Neuronal stem cell (in vitro differentiated cells): Measurements from ENCODE around the gene CCL25.

Experiments
- DNase-seq: peaks from one replicate; pipeline ENCODE4 v3.0.0-alpha.2; 2013; ENCODE audit warnings: low spot score
- H2AFZ ChIP-seq: one replicate; pipeline ENCODE4 v1.6.1; 2013; ENCODE audit warnings: mild to moderate bottlenecking, low read length, inconsistent platforms
- H2AK5ac ChIP-seq: 2 replicates; pipeline ENCODE4 v1.6.1; 2013; ENCODE audit warnings: low read depth, mild to moderate bottlenecking, inconsistent platforms, low read length, moderate library complexity, mixed read lengths
- H2BK120ac ChIP-seq: 2 replicates; pipeline ENCODE4 v1.6.1; 2013; ENCODE audit warnings: low read depth, mild to moderate bottlenecking, inconsistent platforms, low read length, moderate library complexity, mixed read lengths
- H2BK12ac ChIP-seq: one replicate; pipeline ENCODE4 v1.6.1; 2013; ENCODE audit warnings: low read length, inconsistent platforms
- H2BK15ac ChIP-seq: 2 replicates; pipeline ENCODE4 v1.6.1; 2013; ENCODE audit warnings: mild to moderate bottlenecking, low read length, inconsistent platforms, mixed read lengths
- H2BK5ac ChIP-seq: one replicate; pipeline ENCODE4 v1.6.1; 2013; ENCODE audit warnings: inconsistent platforms, mild to moderate bottlenecking, low read length, moderate library complexity
- H3K14ac ChIP-seq: one replicate; pipeline ENCODE4 v1.6.1; 2013; ENCODE audit warnings: low read length, inconsistent platforms
- H3K18ac ChIP-seq: 2 replicates; pipeline ENCODE4 v1.6.1; 2013; ENCODE audit warnings: low read length, inconsistent platforms
- H3K23ac ChIP-seq: 2 replicates; pipeline ENCODE4 v1.6.1; 2013; ENCODE audit warnings: low read depth, mild to moderate bottlenecking, mixed read lengths, low read length, inconsistent platforms; ENCODE audit not compliant: poor library complexity
- H3K27ac ChIP-seq: replicated peaks from 3 replicates; pipeline ENCODE4 v1.5.1; 2013; ENCODE audit warnings: low read length, inconsistent platforms
- H3K27me3 ChIP-seq, 3 experiments: 2 replicates each; pipeline ENCODE4 v1.6.1; 2013; ENCODE audit warnings: low read length in 3 of 3, mild to moderate bottlenecking in 2 of 3, inconsistent platforms in 1 of 3, low read depth in 1 of 3, mixed read lengths in 1 of 3, moderate library complexity in 1 of 3; ENCODE audit not compliant: control insufficient read depth in 3 of 3, insufficient read depth in 3 of 3
- H3K36me3 ChIP-seq, 2 donors: replicated peaks in 1 of 2; 2 replicates each; pipeline ENCODE4 v1.6.1; 2013; ENCODE audit warnings: low read length in 2 of 2; ENCODE audit not compliant: control insufficient read depth in 2 of 2, insufficient read depth in 2 of 2
- H3K4ac ChIP-seq: 2 replicates; pipeline ENCODE4 v1.6.1; 2013; ENCODE audit warnings: inconsistent platforms, mild to moderate bottlenecking, low read length, moderate library complexity
- H3K4me1 ChIP-seq, 2 donors: 1 replicate in 1 of 2; 2 replicates in 1 of 2; pipeline ENCODE4 v1.6.1; 2013; ENCODE audit warnings: low read length in 2 of 2, low read depth in 1 of 2; ENCODE audit not compliant: control insufficient read depth in 2 of 2, insufficient read depth in 1 of 2
- H3K4me2 ChIP-seq: one replicate; pipeline ENCODE4 v1.6.1; 2013; ENCODE audit warnings: mild to moderate bottlenecking, low read length, inconsistent platforms; ENCODE audit not compliant: insufficient read depth, poor library complexity, severe bottlenecking
- H3K4me3 ChIP-seq, 2 donors: 2 replicates each; pipeline ENCODE4 v1.5.1; 2013; ENCODE audit warnings: low read length in 2 of 2, mild to moderate bottlenecking in 2 of 2, inconsistent platforms in 1 of 2, moderate library complexity in 1 of 2
- H3K79me1 ChIP-seq: one replicate; pipeline ENCODE4 v1.6.1; 2013; ENCODE audit warnings: low read depth, mild to moderate bottlenecking, inconsistent platforms, low read length, moderate library complexity
- H3K9ac ChIP-seq: one replicate; pipeline ENCODE4 v1.6.1; 2013; ENCODE audit warnings: mild to moderate bottlenecking, low read depth, low read length, inconsistent platforms; ENCODE audit not compliant: poor library complexity
- H3K9me3 ChIP-seq, 2 donors: replicated peaks in 1 of 2; 2 replicates each; pipeline versions ENCODE3 to v1.6.1; 2013; ENCODE audit warnings: low read length in 2 of 2, mild to moderate bottlenecking in 2 of 2, inconsistent platforms in 1 of 2, low read depth in 1 of 2, mixed read lengths in 1 of 2, moderate library complexity in 1 of 2; ENCODE audit not compliant: control insufficient read depth in 2 of 2, insufficient read depth in 1 of 2
- H4K8ac ChIP-seq: one replicate; pipeline ENCODE4 v1.6.1; 2013; ENCODE audit warnings: low read depth, mild to moderate bottlenecking, inconsistent platforms, low read length, moderate library complexity
- H4K91ac ChIP-seq: one replicate; pipeline ENCODE4 v1.6.1; 2013; ENCODE audit warnings: low read length, low read depth, mild to moderate bottlenecking, inconsistent platforms; ENCODE audit not compliant: poor library complexity
- WGBS, 2 donors: extraction: QIAGEN DNeasy Blood & Tissue Kit; methylation state at CpG; one replicate each; pipeline ENCODE4 v1.1.7; 2013; ENCODE audit warnings: missing lambda C conversion rate in 2 of 2, mixed read lengths in 1 of 2; ENCODE audit not compliant: insufficient read length in 2 of 2, insufficient replicate concordance in 1 of 2; ENCODE audit errors: extremely low coverage in 2 of 2; 5-methylcytosine and 5-hydroxymethylcytosine counted together

The CCL25 gene

GRCh38 chr19:8080832-8081231, 28.3 kb downstream of the CCL25 start:
- Histone ChIP-seq H3K4me2 (no peak overlapping the region), H3K23ac (no peak overlapping the region), H3K27ac (no peak overlapping the region), H2BK15ac (no peak overlapping the region), H2BK5ac (peak overlapping the region; percentile 55), H2AK5ac (no peak overlapping the region), H3K79me1 (peaks cover 2% of the 10 kb centered on the region), H3K4me1 (peaks cover 8 to 11% of the 10 kb centered on the region in 2 donors), H3K9me3 (no peaks in the 10 kb centered on the region), H3K4ac (no peak overlapping the region), H3K4me3 (no peak overlapping the region), H3K18ac (peak overlapping the region; percentile 13), H3K27me3 (no peaks in the 10 kb centered on the region), H3K9ac (peak overlapping the region; percentile 39), H4K91ac (no peak overlapping the region), H3K36me3 (peaks cover 0 to 14% of the 10 kb centered on the region in 2 donors), H4K8ac (no peak overlapping the region), H2BK120ac (no peak overlapping the region), H3K14ac (no peak overlapping the region), H2BK12ac (no peak overlapping the region), H2AFZ (no peak overlapping the region)
- no CpG with 5 or more reads among the region's 12 CpGs for WGBS, 2 donors
- no peak for DNase-seq

- DNase-seq = no peak
- H2BK12ac ChIP-seq = no peak overlapping the region
- no peak overlapping the region for H3K4me2 ChIP-seq
- peak overlapping the region; percentile 55 for H2BK5ac ChIP-seq
- no peak overlapping the region for H2AK5ac ChIP-seq
- H3K79me1 ChIP-seq = peaks cover 2% of the 10 kb centered on the region
- H3K14ac ChIP-seq = no peak overlapping the region
- H3K9me3 ChIP-seq = no peaks in the 10 kb centered on the region
- WGBS, 2 donors = no CpG with 5 or more reads among the region's 11 CpGs
- H3K4ac ChIP-seq = no peak overlapping the region
- H2BK15ac ChIP-seq = no peak overlapping the region
- no peak overlapping the region for H3K4me3 ChIP-seq
- H2AFZ ChIP-seq = no peak overlapping the region
- no peak overlapping the region for H3K18ac ChIP-seq
- peaks cover 11 to 18% of the 10 kb centered on the region in 2 donors for H3K4me1 ChIP-seq
- H3K27me3 ChIP-seq = no peaks in the 10 kb centered on the region
- no peak overlapping the region for H3K9ac ChIP-seq
- peaks cover 0 to 14% of the 10 kb centered on the region in 2 donors for H3K36me3 ChIP-seq
- H2BK120ac ChIP-seq = no peak overlapping the region
- H4K8ac ChIP-seq = no peak overlapping the region
- no peak overlapping the region for H3K27ac ChIP-seq
- H3K23ac ChIP-seq = no peak overlapping the region
- no peak overlapping the region for H4K91ac ChIP-seq
Measured at GRCh38 chr19:8081569-8082550, 29.3 kb downstream of the CCL25 start.

- Histone ChIP-seq H3K27me3 (no peaks in the 10 kb centered on the region), H3K4me3 (peak overlapping the region in 1 of 2 donors; percentile 65), H3K79me1 (peaks cover 2% of the 10 kb centered on the region), H3K4ac (peak overlapping the region; percentile 38), H3K36me3 (peaks cover 10 to 23% of the 10 kb centered on the region in 2 donors), H4K91ac (no peak overlapping the region), H2BK5ac (no peak overlapping the region), H3K4me2 (no peak overlapping the region), H2AK5ac (peak overlapping the region; percentile 19), H2BK15ac (no peak overlapping the region), H3K9ac (peak overlapping the region; percentile 53), H3K4me1 (peaks cover 12 to 18% of the 10 kb centered on the region in 2 donors), H2BK120ac (no peak overlapping the region), H4K8ac (no peak overlapping the region), H3K14ac (no peak overlapping the region), H3K18ac (peak overlapping the region; percentile 52), H2BK12ac (no peak overlapping the region), H3K9me3 (peaks cover 2 to 5% of the 10 kb centered on the region in 2 donors), H3K23ac (peak overlapping the region; percentile 11), H2AFZ (no peak overlapping the region), H3K27ac (no peak overlapping the region)
- WGBS, 2 donors = no CpG with 5 or more reads among the region's 12 CpGs
- DNase-seq = no peak
Measured at GRCh38 chr19:8083141-8083540, 30.6 kb downstream of the CCL25 start.

GRCh38 chr19:8084152-8084551, 31.6 kb downstream of the CCL25 start:
- Histone ChIP-seq H3K4me2 (no peak overlapping the region), H2AFZ (no peak overlapping the region), H3K14ac (no peak overlapping the region), H3K4me1 (peaks cover 12 to 18% of the 10 kb centered on the region in 2 donors), H3K27ac (no peak overlapping the region), H3K23ac (no peak overlapping the region), H2BK5ac (no peak overlapping the region), H3K27me3 (no peaks in the 10 kb centered on the region), H3K36me3 (peaks cover 20 to 32% of the 10 kb centered on the region in 2 donors), H3K9me3 (peaks cover 6 to 13% of the 10 kb centered on the region in 2 donors), H4K8ac (no peak overlapping the region), H2BK120ac (no peak overlapping the region), H4K91ac (no peak overlapping the region), H3K9ac (no peak overlapping the region), H3K18ac (no peak overlapping the region), H2BK15ac (no peak overlapping the region), H3K4me3 (no peak overlapping the region), H3K79me1 (peaks cover 2% of the 10 kb centered on the region), H2BK12ac (no peak overlapping the region), H2AK5ac (no peak overlapping the region), H3K4ac (no peak overlapping the region)
- DNase-seq = no peak
- no CpG with 5 or more reads among the region's 13 CpGs for WGBS, 2 donors
